Stimulated activated CD4-positive, alpha-beta T cell treated with anti-CD3 and anti-CD28 coated beads, Interleukin-1b, Interleukin-23, amount 100 ng/mL, for 48 hours (primary cell): ENCODE results near the gene EBF3.

ENCODE experiments used
- DNase-seq: peaks from one replicate; pipeline ENCODE4 v3.0.0-alpha.2; 2020

The EBF3 gene, protein sequence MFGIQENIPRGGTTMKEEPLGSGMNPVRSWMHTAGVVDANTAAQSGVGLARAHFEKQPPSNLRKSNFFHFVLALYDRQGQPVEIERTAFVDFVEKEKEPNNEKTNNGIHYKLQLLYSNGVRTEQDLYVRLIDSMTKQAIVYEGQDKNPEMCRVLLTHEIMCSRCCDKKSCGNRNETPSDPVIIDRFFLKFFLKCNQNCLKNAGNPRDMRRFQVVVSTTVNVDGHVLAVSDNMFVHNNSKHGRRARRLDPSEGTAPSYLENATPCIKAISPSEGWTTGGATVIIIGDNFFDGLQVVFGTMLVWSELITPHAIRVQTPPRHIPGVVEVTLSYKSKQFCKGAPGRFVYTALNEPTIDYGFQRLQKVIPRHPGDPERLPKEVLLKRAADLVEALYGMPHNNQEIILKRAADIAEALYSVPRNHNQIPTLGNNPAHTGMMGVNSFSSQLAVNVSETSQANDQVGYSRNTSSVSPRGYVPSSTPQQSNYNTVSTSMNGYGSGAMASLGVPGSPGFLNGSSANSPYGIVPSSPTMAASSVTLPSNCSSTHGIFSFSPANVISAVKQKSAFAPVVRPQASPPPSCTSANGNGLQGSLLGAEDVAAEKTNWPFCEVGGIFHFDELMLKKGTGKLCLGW

DNA sequence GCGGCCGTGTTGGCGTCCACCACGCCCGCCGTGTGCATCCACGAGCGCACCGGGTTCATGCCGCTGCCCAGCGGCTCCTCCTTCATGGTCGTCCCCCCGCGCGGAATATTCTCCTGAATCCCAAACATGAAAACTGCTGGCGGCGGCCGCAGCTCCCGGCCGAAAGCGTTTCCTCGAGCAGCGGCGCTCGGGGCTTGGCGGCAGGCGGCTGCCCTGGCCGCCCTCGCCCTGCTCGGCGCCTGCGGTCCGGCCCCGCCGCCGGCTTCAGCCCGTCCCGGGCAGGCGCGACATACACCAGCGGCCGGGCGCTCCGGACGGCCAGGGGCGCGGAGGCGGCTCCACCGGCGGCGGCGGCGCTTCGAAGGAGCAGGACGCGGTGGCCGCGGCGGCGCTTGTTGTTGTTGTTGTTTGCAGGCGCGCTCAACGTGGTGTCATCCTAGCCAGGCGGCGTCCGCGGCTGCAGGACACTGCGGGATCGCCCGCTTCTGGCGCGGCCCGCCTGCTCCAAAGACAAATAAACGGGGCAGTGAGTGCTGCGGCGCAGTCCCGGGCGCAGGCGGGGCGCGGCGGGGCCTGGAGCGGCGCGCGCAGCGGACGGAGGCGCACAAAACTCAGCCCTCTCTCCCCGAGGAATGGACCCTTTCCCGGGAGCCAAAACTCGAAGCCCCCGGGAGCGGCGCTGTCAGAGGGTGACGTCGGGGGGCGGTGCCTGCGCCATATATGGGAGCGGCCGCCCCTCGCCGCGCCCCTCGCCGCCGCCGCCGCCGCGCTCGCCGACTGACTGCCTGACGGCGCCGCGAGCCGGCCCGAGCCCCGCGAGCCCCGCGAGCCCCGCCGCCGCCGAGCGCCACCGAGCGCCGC lies at the start of gene EBF3:
Gene EBF3 (minus strand): TSS at position 634 of the 861 bp plus-strand sequence. CDS start 506 bp downstream, at position 128.
- DNase-seq, result no peak

DNA sequence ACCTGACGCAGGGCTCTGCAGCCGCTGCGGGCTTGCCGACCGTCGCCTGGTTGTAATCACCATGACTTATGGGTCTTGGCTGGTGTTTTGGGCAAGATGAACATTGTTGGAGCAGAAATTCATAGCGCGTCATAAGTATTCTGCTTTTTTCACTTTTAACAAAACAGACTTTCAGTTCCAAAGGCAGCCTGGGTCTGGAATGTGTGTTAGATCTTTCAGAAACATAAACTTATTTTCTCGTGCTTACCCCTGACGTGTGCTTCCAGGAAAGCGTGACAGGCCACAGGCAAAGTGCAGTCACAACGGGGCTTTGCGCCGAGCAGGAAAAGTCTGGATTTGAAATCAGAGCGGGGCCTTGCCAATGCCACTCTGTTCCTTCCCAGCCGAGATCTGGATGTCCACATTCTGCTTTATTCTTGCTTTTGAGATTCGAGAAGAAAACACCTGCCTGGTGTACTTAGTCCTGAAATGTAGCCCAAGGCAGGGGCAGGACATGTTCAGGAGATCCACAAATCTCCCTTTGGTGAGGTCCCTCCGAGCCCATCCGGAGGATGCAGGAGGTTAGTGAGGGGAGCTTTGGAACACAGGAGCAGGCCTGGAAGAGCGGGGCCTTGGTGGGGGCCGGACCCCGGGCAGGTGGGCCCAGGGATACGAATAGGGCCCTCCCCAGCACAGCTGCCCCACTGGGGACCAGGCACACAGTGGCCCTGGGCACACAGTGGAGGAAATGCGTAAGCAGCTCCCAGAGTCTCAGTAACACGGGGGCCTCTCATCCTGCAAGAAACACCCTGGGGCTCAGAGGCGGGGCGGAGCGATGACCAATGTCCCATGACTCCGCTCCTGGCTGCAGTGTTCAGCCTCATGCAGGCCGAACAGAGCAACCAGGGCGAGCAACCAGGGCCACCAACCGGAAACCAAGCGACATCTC lies 49.5 kb upstream of the EBF3 start:
- DNase-seq, result no peak

DNA sequence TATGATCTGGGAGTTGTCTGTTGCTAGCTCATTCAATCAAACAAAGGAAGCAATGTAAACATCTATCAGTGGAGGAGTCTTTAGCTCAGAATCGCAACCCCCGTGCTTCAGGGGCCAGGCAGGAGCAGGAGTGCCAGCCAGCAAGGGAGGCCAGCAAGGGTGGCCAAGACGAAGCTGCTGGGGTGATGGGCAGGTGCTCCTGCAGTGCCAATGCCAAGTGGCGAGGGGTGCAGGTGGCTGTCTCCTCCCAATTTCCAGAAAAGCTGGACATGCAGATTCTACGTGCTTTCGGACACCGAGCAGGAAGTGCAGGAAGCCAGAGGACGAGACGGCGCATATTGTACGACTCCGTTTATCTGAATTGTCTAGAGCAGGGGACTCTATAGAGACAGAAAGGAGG lies 48.1 kb upstream of the EBF3 start:
- no peak for DNase-seq

DNA sequence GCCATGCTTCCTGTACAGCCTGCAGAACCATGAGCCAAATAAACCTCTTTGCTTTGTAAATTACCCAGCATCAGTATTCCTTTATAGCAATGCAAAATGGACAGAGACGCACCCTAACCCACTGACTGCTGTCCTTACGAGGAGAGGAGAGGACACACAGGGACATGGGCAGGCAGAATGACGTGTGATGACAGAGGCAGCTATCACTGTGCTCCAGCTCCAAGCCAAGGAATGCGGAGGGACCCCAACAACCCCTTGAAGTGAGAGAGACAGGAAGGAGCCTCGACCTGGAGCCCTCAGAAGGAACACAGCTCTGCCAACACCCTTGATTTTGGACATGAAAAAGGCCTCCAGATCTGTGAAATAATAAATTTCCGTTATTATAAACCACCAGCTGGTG lies 46.6 kb upstream of the EBF3 start:
- DNase-seq, result no peak

DNA sequence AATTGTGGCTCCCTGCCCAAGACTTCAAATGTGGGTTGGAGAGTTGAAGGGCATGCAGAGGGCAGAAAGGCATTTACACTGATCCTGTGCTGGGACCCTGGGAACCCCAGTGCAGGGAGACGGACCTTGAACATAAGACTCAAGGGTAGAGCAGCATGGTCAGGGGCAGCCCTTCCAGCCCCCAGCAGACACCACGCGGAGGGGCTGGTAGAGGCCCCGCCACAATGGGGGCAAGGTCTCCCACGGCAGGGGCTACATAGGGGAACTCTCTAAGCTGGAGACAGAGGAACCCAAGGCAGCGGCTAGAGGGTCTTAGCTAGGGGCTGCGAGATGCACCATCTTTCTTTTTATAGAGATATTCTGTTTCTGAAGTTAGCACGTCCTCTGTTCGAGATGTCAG lies 45.2 kb upstream of the EBF3 start:
- no peak for DNase-seq

DNA sequence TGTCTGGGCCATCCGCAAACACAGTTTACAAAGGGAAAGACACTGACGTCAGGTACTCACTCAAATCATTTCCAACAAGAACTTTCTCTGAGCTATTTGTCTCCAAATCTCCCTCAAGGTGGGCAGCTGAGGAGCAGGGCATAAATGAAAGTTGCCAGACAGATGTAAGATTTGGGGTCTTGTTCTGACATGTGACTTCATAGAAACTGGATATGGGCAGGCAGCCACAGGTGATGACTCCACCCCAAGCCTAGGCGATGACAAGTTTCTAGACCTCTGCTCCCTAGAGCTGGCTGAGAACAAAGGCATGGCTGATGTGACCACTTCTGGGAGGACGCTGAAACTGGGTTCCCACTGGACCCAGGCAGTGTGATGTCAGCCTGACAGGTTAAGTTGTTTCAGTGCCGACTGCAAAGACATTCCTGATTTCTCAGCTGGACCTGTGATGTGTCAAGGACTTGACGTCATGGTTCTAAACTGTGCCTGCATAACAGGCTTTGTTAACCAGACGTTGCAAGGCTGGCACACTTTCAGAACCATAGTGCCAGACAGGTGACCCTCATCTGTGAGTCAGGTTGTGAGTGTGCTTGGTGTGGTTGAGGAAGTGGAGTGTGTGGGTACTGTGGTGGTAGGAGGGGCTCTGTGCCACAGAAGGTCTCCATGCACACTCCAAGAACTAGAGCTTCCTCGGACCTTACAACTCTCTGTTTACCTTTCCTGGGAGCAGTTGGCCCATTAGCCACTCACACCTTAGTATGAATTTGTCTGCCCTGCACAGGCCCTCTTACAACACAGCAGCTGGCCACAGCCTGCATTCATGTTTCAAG lies 39.9 kb upstream of the EBF3 start:
- DNase-seq, result no peak

DNA sequence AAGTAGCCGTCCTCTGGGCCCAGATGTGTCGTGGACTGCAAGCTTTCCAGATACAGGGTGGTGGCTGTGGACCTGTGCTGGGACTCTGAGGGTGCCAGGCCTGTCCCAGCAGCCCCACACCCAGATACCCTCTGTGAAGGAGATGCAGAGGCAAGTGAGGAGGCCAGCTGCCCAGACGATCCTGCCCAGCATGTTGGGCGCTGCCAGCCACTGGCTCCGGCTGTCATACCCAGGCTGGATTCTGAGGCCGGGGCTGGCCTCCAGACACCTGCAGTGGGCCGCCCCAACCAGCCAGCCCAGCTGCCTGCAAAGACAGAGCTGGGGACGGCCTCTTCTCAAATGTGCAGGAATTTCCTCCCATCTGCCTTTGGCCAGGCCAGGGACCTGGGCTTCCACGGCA lies 39.1 kb upstream of the EBF3 start:
- DNase-seq, result no peak

DNA sequence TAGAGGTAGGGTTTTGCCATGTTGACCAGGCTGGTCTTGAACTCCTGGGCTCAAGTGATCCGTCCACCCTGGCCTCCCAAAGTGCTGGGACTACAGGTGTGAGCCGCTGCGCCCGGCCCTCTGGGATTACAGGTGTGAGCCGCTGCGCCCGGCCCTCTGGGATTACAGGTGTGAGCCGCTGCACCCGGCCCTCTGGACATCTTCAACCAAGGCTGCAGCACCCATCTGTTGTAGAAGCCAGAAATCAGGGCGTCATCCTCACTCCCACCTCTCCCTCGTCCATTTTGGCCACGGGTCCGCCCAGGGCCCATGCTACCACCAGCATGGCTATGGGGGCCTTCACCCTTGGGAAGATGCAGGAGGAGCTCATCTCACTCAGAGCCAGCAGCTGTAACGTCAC lies 38.5 kb upstream of the EBF3 start:
- DNase-seq, result no peak

DNA sequence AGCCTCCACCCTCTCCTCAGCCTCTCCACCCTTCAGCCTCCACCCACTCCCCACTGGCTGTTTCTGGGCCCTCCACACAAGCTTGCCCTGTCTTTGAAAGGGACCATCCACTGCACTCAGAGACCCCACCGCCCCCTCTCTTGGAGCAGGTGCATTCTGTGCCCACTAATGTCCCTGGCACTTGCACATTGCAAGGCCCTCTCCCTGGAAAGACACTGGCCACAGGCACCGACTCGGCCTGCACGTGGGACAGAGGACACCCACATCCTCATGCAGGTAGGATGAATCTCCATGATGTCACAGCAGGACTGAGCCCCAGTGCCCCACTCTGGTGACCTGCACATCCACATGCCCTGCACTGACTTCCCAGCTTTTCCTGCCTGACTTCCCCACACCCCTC lies 36.8 kb upstream of the EBF3 start:
- DNase-seq, result no peak

DNA sequence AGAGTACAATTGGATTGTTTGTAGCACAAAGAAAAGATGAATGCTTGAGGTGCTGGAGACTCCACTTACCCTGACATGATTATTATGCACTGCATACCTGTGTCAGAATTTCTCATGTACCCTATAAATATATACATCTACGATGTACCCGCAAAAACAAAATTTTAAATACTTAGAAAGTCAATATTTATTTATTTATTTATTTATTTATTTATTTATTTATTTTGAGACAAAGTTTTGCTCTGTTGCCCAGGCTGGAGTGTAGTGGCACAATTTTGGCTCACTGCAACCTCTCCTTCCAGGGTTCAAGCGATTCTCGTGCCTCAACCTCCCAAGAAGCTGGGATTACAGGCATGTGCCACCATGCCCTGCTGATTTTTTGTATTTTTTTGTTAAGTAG lies 35.1 kb upstream of the EBF3 start:
- no peak for DNase-seq

DNA sequence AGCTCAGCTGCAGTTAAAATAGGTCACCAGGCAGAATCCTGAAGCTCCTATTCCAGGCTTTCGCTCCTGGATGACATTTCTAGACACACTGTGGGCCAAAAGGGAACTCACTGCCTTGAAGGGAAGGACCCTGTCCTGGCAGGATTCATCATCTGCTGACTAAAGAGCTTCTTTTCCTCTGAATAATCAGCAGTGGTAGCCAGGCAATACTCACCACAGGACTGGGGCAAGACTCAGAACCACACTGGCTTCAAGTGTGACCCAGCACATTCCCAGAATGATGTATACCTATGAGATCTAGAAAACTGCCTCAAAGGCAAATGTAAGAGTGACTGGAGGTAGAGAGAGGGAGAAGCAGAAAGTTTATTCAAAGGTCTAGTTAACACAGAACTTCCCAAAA lies 29.5 kb upstream of the EBF3 start:
- DNase-seq, result no peak

DNA sequence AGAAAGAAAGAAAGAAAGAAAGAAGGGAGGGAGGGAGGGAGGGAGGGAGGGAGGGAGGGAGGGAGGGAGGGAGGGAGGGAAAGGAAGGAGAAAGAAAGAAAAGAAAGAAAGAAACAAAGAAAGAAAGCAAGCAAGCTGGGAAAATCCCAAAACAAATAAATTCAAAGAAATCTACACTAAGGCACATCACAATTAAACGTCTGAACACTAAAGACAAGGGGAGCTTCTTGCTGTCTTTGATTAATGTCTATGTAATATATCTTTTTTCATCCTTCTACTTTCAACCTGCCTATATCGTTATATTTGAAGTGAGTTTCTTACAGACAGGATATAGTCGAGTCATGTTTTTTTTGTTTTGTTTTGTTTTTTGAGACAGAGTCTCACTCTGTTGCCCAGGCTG lies 28.3 kb upstream of the EBF3 start:
- DNase-seq, result no peak

DNA sequence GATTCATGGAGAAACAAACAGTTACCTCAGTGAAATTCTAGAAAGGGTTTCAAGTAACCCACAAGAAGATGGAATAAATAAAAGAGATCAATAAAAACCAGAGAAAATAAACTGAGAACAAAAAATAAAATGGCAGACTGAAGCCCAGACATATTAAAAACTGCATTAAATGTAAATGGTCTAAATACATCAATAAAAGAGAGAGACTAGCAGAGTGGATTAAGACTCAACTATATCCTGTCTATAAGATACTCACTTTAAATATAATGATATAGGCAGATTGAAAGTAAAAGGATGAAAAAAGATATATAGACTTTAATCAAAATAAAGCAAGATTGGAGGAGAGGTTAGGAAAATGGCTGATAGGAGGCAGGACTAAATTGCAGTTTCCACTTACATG lies 18.8 kb upstream of the EBF3 start:
- DNase-seq, result no peak

DNA sequence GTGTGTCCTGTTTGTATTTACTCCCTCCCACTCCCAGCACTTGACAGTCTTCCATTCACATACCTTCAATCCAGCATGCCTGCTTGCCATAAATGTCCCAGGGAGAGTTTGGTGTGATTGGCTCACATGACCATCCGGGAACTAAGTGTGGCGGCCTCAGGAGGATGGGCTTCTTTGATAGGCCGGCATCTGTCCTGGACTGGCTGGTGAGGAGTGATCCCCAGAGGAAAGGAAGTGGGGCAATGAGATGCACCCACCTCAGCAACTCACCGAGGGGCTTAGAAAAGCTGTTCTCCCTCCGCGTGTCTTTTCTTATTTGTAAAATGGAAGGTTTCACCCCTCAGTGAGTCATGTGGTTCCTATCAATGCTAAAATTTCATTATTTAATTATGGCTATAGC lies 14.9 kb upstream of the EBF3 start:
- DNase-seq, result no peak

DNA sequence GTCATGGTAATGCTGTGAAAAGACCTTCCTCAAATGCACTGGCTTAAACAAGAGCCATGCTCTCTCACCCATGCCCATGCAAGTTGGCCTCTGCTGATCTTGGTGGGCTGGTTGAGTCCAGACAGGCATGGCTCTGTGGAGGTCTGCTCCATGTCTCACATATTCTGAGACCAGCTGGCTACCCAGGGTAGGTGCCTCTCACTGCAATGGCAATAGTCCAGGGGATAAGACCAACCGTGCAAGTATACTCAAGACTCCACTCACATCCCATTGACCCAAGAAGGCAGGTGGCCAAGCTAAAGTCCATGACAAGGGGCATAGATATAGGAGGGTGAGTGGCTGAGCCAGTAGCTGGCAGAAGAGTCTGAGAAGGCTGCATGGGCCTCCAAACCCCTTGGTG lies 14.2 kb upstream of the EBF3 start:
- DNase-seq, result no peak

DNA sequence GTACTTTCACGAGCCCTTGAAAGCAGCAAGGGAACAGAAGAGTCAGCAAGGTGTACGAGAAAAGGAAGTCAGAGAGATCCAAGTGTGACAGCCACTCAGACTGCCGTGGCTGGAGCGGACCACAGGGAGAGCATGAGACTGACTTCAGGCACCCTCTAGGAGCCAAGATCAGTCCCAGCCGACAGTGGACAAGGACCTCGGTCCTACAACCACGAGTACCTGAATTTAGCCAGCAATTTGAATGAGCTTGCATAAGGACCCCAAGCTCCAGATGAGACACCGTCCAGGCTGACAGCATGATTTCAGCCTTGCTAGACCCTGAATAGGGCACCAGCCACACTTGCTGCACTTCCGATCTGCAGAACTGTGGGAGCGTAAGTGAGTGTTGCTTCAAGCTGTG lies 13.7 kb upstream of the EBF3 start:
- no peak for DNase-seq

DNA sequence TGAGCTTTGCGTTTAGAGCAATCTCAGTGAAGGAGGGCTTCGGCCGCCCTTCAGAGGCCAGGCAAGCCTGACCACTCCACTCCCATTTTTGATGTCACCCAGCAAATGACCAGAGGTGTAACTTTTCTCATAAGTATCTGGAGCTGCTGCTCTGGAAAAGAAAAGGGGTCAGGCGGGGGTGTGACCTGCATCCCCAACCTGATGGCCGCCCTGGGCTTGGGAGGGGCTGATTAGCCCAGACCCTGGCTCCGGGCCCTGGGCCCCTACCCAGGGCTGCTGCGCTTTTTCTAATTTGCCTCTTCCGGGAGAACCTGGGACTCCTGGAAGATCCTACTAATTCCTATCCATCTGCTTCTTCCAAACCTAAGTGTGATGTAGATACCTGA lies 9.6 kb upstream of the EBF3 start:
- DNase-seq, result no peak

DNA sequence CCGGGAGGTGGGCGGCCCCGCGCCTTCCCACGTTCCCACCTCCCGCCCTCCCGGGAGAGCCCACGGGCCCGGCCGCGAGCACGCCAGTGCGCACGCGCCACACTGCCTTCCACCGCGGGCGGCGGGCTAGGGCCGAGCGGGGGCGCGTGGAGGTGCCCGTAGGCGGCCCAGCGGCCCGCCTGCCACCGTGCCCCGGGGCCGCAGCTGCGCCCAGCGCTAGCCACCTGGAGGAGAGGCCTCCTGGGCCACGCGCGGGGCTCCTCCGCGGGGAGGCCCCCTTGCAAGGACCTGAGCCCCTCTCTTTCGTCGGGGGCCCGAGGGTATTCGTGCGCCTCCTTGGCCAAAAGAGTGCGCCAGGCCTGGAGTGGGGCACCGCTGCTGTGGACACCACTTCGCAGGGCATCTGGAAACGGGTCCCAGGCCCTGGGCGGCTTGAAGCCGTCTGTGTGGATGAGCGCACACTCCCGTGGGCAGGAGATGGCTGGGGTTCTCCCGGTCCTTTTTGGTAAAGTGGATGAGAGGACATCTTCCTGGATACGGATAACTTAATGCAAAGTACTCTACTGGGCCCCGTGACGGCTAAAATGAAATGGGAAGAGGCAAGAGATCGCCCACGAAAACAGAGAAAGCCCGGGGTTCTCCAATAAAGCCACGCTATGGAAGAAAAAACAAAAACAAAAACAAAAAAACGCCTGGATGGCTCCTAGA lies 9.0 kb upstream of the EBF3 start:
- no peak for DNase-seq

DNA sequence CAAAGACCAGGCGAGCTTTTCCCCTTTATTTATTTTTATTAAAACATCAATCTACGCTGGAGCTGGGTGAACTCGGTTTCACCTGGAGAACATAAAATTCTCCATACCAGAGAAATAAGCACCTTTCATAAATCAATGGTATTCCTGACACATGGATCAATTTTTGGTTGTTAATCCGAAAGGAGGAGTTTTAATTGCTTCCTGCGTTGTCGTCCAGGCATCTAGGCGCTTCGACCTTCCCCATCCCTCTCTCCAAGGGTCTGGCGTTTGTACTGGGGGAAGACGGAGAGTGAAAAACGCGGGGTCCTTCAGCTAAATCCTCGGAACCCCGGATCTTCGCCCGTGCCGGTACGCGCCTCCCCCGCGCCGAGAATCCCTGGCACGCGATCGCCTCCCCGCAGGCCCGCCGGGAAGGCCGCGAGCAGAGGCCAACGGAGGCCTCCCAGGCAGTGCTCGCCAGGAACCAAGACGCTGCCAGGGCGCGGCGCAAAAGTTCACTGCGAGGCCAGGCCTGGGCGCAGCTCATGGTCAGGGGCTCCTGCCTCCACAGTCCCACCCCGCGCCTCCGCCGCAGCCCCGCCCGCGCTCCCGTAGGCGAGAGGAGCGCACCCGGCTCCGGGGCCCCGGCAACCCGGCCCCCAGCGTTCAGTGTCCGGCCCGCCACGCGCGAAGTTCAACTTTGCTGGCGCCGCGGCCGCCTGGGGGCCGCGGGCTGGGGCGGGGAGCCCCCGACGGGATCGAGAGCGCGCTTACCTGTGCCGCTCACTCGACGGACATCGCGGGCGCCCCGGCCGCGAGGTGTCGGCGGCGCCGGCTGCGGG lies 8.3 kb upstream of the EBF3 start:
- no peak for DNase-seq
